Activated gamma-delta T cell (primary cell): Measurements from ENCODE around the gene ZMYM2.
A peak's percentile ranks its signal among the peaks of the same experiment; 100 is the strongest.

Source experiments
- DNase-seq: peaks from one replicate; lab custom pipeline; 2025; lab: John Stamatoyannopoulos, UW

ZMYM2 gene

DNA sequence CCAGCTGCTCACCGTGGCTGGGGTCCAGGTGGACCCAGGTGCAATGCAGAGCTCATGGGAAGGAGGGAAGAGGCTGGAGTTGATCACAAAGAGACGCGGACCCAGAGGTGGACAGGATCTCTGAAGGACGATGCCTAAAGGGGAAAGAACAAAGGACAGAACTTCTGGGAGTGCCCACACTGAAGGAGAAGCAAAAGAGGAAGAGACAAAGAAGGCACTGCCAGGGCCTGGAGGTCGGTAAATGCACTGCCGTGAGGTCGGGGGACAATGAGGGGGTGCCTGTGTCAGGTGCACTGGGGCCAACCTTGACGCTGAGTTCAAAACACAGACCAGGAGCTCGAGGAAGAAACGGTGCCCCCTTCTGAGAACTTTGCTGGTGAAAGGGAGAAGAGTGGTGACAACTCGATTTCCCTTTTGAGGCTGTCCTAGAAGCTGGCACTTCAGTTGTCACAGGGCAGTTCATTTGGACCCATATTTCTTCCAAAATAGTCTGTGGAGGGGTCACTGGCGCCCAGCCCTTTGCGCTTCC is 146.7 kb downstream of the ZMYM2 start:
- DNase-seq: no peak

DNA sequence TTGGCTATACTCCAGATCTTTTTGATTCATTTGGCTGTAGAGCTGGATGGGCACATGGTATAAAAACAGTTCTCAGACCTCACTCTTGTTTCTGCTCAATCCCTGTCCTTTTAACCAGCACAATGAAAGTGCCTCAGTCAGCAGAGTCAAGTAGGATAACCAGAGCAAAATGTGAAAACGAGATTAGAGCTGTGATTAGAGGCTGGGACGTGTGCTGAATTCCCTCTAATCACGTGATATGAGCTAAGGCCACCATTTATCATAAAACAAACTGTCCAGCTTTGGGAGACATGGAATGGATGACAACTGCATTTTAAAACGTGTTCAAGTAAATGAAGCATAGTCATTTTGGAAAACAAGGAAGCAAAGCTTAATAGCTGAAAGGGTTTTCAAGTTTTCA is 148.2 kb downstream of the ZMYM2 start:
- DNase-seq: no peak

DNA sequence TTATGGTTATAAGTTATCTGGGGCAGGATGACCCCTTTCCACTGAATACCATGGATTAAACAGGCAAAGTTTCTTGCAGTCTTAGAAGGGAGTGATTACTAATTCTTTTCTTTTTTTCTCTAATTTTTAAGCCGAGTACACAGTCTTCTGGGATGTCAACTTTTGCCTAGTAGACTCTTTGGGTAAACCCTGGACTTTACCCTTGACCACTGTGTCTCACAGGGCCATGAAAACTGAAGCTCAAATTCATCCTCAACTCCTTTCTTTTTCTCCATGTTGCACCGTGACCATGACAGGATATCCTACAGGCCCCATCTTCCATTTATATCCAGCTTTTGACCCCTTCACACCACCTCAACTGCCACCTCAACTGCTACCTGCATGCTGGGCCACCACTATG is 150.5 kb downstream of the ZMYM2 start:
- DNase-seq: no peak

DNA sequence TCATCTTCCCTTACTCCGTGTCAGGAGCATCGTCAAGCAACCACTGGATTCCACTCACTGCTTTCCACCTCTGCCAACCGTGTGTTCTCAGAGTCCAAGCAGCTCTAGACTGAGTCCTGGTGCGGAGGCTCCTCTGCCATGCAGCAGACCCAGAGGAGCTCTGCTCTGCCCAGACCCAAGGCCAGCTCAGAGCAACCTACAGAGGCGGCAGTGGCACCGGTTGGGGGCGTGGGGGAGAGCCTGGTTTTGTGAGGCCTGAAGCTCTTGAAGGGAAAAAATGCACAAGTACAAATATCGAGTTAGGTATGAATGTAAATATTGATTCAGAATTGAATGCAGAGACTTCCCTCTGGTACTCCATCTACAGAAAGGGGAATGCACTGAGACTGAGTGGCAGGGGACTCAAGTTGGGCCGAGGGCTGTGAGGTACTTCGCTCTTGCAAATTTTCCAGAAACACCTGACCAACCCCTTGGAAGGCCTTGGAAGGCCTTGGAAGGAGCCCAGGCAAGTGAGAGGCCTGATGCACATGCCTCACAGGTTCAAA is 155.6 kb downstream of the ZMYM2 start:
- DNase-seq: no peak

DNA sequence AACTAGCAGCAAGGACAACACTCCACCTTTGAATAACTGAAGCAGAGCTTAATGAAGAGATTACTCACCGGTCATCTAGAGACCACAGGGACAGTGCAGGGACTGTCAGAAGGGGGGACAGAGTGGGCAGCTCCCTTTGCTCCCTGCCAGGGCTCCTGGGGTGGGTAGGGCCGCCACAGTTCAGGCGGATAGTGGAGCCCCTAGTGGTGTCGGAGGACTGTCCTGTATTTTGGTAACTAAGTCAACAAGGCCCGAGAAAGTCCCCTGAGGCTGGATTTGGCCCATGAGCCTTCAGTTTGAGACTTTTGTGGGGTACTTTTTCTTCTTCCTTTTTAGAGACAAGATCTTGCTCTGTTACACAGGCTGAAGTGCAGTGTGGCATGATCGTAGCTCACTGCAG is 157.7 kb downstream of the ZMYM2 start:
- no peak for DNase-seq

DNA sequence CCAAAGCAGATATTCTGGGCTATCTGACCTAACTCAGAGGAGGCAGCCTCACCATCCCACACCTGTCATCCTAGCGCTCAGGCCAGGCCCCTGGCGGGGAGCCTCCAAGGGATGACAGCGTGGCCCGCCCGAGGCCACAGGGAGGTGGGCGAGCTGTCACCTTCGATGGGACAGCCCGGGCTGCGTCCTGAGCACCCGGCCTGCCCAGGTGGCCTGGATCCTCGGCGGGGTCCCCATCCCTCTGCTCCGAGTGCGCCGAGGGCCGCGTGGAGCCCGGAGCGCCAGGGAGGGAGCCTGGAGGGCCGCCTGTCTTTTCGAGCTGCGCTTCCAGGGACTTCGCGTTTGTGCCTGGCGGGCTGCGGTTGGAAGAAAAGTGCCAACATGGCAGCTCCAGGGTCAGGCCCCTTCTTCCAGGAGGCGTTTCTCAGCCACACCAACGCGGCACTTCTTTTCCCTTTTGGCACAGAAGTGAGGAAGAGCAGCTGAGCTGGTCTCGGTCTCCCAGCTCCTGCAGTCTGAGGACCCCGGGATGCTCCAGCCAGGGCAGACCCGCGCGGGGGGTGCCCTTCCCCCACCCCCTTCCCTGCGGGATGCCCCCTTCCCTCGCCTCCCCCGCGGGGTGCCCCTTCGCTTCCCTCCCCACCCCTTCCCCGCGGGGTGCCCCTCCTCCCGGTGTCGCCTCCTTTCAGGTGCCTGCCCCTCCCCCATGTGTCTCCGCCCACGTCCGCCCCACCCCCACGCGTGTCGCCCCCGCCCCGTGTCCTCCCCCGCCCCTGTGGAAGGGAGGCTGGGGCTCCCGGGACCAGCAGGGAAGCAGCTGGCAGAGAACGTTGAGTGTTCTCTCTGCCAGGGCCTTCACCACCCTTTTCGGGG is 160.0 kb downstream of the ZMYM2 start:
- DNase-seq: peak; percentile 19

DNA sequence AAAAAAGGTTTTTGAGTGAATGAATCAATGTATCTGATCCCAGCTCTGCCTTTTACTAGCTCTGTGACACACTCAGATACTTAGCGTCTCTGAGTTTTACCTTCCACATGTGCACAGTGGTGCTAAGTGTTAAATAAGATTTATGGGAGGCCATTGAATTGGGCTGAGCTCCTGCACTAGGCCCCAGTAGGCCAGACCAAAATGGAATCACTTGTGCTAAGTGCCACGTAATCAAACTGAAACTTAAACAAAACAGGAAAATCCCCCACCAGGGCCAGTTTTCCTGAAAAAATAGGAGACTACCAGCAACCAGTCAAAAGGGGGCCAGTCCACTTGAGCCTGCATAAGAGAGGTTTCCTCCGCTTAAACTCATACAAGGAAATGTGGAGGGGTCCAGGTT is 161.4 kb downstream of the ZMYM2 start:
- no peak for DNase-seq

DNA sequence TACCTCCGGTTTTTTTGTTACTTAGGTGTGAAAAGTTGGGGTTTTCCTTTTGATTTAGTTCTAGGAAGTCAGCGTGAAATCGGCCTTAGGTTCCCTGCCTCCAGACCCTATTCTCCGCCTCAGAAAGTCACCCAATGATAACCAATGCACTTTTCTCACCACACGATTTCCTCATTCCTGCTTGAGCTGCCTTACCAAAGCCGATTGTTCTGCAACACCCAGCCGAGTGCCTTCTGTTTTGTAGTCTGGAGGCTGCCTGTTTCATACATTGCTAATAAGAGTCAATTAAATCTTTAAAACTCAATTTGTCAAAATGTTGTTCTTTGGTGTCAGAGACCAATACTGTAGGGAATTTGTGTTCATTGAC is 162.6 kb downstream of the ZMYM2 start:
- DNase-seq: no peak

DNA sequence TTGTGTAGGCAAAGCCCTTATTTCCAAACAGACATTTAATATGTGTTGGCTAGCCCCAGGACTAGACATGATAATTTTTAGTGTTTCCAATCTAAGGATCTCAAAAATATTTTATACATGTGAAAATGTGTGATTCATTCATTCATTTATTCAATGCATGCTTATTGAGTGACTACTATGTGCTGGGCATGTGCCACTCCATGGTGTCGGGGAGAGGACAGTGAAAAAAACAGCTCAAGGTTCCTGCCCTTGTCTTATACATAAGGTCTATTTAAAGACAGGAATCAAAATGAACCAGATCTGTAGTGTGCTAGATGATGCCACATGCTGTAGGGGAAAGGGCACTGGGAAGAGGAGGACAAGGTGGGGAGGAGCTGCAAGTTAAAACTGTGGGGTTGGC is 165.8 kb downstream of the ZMYM2 start:
- no peak for DNase-seq

DNA sequence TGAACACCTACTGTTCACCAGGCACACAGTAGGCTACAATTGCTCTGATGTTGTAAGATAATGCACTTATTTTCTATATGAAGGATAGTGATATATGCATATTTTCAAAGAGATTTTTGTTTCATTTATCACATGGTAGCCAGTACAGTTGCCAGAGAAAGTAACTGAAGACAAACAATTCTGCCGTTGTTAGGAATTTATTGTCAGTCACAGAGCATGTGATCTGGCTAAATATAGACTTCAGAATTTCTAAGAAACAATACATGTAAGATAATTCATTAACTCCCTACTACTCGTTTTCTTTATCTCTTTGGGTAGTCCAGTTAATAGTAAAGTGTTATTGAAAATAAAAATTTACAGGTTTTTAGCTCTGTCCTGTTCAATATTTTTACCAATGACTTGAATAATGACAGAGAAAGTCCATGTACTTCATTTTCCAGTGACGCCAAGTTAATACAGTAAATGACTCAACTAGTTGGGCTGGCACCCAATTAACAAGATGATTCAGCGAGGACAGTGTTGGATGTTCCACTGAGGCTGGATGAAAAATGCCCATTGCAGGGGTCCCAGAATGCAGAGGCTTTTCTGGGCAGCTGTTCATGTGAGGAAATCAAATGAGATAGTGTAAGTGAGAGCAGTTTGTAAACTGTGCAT is 166.7 kb downstream of the ZMYM2 start:
- DNase-seq: no peak

DNA sequence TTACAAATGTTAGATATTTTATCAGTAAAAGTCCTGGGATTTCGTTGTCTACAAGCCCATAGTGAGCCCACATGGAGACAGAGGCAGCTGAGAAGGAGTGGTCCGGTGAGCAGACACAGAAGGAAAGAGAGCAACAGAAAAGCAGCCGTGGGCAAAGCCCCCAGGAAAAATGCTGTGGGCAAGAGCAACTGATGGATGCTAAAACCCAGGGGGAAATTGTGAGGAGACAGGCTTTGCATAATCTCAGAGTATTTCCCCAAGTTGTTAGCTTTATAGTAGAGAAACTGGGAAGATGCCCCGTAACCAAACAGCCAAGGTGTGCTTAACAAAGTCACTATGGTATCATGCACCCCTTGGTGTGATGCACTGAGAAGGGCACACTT is 167.2 kb downstream of the ZMYM2 start:
- no peak for DNase-seq

DNA sequence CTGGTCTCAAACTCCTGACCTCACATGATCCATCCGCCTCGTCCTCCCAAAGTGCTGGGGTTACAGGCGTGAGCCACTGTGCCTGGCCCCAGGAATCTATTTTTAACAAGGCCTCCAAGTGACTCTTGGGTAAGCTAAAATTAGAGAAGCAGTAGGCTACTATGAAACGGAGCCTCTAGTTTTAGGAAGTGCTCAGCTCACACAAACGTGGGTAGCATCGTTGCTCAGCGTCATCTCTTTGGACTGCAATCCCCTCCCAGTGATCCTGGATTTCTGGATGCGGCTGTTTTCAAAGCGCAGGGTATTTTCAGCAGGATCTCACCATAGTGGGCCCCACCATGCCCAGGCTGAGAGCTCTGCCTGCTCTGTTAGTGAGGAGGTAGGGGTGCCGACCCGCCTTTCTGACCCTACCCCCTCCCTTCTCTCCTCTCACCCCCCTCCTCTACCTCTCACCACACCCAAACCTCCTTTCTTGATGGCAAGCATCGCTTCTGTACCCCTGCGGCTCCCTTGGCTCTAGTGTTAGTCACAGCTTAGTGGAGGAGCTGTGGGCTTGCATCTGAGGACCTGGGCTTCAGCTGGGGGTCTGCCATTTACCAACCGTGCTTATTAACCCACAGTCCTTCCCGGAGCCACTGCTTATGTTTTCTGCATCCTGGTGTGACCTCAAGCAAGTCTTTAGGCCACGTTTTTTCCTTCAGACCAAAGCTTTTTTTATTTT is 168.2 kb downstream of the ZMYM2 start:
- DNase-seq: no peak

DNA sequence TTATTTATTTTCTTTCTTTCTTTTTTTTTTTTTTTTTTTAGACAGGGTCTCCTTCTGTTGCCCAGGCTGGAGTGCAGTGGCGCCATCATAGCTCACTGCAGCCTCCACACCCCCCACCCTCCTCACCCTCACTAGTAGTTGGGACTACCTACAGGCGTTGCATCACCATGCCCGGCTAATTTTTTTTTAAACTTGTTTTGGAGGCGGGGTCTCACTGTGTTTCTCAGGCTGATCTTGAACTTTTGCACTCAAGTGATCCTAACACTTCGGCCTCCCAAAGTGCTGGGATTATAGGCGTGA is 168.7 kb downstream of the ZMYM2 start:
- no peak for DNase-seq

DNA sequence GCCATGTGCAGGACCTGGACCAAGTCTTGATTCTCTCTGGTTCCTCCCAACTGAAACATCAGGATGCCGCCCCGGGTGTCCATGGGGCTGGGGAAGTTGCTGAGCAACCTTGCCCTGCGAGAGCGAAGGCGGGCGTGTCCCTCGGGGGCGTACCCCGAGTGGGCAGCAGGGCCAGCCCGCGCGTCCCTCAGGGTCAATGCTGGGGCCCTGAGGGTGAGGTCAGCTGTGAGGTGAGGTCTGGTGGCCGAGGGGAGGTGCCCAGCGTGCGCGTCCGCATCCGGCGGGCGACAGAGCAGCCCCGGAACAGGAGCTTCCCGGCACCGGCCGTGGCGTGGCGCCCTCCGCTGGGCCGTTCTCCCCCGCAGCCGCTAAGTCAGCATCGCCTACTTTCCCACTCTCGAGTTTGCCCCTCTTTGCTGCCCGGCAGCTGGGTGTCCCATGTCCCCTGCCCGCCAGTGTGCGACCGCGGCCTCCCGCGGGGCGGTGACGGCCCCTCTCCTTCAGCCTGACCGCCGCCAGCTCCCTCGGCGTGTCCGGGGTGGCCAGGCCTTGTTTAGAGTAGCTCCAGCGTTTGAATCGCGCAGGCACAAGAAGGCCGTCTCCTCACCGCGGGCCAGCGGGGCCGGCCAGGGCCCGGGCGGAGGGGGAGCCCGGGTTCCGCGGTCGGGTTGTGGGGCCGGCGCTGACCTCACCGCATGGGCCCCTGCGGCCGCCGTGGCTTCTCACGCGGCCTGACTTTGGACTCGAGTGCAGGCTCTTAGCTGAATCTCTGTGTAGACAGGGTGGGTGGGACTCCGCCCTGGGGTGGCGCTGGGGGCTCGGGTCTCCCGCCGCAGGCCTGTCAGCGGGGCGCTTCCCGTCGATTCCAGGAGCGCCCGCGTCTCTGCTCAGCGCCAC is 169.3 kb downstream of the ZMYM2 start:
- DNase-seq: peak; percentile 20

DNA sequence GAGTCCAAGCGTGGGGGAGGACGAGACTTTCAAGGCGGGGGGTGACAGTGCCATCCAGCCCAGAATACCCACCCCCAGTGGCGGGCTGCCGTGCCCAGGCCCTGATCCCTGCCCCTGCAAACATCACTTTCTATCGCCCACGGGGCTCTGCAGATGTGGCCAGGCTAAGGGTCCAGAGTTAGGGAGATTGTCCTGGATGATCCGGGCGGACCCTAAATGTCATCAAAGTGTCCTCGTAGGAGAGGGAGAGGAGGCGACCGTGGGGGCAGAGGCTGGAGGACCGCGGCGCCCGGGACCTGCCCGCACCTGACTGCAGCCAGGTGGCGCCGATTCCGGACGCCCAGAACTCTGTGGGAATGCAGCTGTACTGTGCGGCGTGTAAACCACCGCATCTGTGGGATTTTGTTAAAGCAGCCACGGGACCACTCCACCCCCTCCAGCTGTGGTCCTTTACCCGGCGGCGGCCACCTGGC is 170.0 kb downstream of the ZMYM2 start:
- no peak for DNase-seq

DNA sequence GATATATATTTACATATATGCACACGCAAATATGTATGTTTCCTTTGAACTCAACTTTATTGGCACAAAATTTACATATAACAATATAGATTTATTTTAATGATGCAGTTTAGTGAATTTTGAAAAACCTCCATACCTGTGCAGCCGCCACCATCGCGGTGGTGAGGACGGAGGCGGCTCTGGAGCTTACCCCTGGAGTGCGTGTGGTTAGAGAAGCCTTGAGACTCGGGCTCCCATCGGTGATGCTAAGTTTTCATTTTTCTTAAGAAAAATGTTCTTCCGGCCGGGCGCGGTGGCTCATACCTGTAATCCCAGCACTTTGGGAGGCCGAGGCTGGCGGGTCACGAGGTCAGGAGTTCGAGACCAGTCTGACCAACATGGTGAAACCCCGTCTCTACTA is 170.5 kb downstream of the ZMYM2 start:
- no peak for DNase-seq

DNA sequence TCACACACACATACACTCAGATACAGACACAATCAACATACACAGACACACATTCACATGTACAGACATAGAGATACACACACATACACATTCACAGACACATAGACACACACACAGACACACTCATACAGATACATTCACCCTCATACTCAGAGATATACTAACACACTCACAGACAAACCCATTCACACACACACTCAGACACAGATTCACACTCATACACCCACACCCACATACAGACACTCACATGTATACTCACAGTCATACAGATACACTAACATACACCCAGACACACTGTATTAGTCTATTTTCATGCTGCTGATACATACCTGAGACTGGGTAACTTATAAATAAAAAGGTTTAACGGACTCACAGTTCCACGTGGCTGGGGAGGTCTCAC is 171.5 kb downstream of the ZMYM2 start:
- DNase-seq: no peak

DNA sequence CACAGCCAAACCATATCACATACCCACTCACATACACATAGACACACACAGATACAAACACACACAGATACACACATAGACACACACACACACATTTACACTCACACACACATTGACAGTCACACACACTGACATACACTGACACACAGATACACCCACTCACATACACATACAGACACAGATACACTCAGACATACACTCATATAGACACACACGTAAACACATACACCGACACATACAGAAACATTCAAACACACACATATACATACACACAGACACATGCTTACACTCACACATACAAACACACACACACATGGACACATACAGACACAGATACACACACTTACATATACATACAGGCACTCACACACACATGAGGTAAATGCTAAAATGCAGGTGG is 172.1 kb downstream of the ZMYM2 start:
- DNase-seq: no peak

DNA sequence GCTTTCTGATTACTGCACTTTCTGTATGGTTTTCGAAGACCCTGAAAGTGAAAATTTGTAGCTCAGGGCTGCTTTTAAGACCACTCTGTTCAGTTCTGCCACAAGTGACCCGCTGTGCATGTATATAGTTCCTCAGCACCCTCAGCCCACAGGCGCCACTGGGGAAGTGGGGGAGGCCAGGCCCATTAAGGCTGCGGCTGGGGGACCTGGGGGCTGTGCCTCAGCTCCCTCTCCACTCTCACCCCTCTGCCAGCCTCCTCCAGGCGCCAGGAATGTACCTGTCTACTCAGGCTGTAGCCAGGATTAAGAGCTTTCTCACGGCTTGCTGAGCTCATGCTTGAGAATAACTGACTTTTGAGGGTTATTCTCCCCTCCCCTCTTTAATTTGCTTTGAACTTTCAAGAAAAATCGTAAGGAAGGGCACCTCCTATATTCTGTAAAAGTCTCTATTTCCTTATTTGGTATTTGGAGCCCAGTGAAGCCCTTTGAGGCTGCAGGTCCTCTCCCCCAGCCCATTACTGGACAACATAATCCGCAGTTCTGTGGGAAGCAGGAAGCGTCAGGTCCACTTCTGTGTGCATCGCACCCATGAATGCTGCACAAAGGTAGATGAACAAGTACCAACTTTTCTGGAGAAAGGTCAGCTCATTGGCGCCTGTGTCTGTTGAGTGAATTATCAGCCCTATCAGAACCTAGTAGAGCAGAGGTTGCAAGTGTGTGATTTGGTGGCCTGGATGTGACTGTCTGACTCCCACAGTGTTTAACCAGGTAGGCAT is 172.7 kb downstream of the ZMYM2 start:
- DNase-seq: no peak

DNA sequence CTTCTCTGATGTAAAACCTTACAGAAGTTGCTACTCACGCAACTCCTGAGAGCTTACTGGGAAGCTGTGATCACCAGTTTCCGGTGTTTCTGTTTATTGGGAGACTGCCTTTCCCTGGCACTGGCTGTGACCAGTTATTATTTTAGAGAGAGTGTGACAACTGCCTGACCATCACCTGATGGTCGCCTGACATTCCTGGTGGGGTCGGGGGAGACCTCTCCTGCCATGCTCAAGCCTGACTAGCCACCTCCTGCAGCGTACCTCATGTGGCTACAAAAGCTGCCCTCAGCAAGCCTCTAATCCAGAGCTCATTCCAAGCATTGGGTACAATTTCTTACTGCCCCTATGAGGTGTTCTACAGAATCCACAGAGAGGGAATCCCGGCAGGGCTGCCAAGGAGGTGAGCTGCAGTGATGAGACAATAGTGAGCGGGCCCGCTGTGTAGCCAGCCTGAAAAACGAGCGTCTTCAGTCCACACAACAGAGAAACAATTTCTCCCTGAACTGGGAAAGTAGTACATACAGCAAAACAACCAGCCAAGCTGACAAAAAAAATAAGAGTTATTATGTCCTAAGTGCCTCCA is 173.6 kb downstream of the ZMYM2 start:
- no peak for DNase-seq
